A549 (cell line): Measurements from ENCODE around the gene GPANK1.

ENCODE experiments used
- CBX2 ChIP-seq: fragments of 200-600 bp; sonication (generic); IDR thresholded peaks from 2 replicates; pipeline ENCODE4 v1.6.1; 2016; ENCODE audit warnings: low read depth, mild to moderate bottlenecking, borderline replicate concordance
- CEBPB ChIP-seq, 2 experiments: fragments of >200 bp in 1 of 2; sonication (Bioruptor Twin) in 1 of 2; formaldehyde crosslinking in 1 of 2; IDR thresholded peaks; 2 replicates each; pipeline ENCODE4 v1.6.1; 2012 to 2016
- CHD2 ChIP-seq: fragments of 150-350 bp; IDR thresholded peaks from 2 replicates; pipeline ENCODE4 v1.6.1; 2014; ENCODE audit warnings: low read length; ENCODE audit not compliant: partially characterized antibody
- EP300 ChIP-seq, 2 experiments: fragments of >200 bp; sonication (Bioruptor Twin); formaldehyde crosslinking; IDR thresholded peaks; 2 replicates in 1 of 2; 3 replicates in 1 of 2; pipeline ENCODE4 v1.6.1; 2016 to 2017
- JUNB ChIP-seq: fragments of >200 bp; sonication (Bioruptor Twin); formaldehyde crosslinking; IDR thresholded peaks from 2 replicates; pipeline ENCODE4 v1.6.1; 2016
- NR3C1 ChIP-seq: fragments of >200 bp; sonication (Bioruptor Twin); formaldehyde crosslinking; IDR thresholded peaks from 3 replicates; pipeline ENCODE4 v1.6.1; 2017
- POLR2A ChIP-seq: IDR thresholded peaks from 2 replicates; pipeline ENCODE4 v1.6.1; 2012; ENCODE audit warnings: mild to moderate bottlenecking, low read length
- RFX5 ChIP-seq: fragments of 450-650 bp; IDR thresholded peaks from 2 replicates; pipeline ENCODE4 v1.7.1; 2014; ENCODE audit warnings: antibody characterized with exemption, mild to moderate bottlenecking, moderate library complexity
- ZFP36 ChIP-seq: fragments of 450-650 bp; IDR thresholded peaks from 2 replicates; pipeline ENCODE4 v1.6.1; 2014; ENCODE audit warnings: borderline replicate concordance; ENCODE audit not compliant: partially characterized antibody
- TF ChIP-seq, protein P1 (sequence below): fragments of 450-650 bp; IDR thresholded peaks from 2 replicates; pipeline ENCODE4 v1.6.1; 2014; ENCODE audit warnings: antibody characterized with exemption
- TF ChIP-seq, protein P2 (sequence below): fragments of >200 bp; sonication (Bioruptor Twin); formaldehyde crosslinking; IDR thresholded peaks from 3 replicates; pipeline ENCODE4 v1.5.1; 2016

DNA sequence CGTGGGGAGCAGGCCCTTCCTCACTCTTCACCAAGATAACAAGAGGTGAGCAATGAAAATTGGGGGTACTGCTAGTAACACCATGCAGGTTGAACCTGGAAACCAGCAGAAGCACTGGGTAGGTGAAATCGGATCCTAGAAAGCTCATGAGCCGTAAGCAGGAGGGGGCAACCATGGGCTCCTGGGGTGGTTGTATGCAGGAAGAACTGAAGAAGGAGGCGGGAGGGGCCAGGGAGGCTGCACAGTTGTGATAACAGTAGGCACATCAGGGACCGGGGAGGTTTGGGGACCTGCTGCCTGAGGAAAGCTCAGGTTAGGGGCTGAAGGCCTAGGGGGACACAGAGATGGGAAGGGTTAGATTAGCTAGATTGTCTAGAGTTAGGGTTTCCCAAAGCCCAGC lies 21.7 kb upstream of the GPANK1 start:
- TF ChIP-seq POLR2A: no peak
- TF ChIP-seq, protein P1, sequence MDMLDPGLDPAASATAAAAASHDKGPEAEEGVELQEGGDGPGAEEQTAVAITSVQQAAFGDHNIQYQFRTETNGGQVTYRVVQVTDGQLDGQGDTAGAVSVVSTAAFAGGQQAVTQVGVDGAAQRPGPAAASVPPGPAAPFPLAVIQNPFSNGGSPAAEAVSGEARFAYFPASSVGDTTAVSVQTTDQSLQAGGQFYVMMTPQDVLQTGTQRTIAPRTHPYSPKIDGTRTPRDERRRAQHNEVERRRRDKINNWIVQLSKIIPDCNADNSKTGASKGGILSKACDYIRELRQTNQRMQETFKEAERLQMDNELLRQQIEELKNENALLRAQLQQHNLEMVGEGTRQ: no peak
- TF ChIP-seq, protein P2, sequence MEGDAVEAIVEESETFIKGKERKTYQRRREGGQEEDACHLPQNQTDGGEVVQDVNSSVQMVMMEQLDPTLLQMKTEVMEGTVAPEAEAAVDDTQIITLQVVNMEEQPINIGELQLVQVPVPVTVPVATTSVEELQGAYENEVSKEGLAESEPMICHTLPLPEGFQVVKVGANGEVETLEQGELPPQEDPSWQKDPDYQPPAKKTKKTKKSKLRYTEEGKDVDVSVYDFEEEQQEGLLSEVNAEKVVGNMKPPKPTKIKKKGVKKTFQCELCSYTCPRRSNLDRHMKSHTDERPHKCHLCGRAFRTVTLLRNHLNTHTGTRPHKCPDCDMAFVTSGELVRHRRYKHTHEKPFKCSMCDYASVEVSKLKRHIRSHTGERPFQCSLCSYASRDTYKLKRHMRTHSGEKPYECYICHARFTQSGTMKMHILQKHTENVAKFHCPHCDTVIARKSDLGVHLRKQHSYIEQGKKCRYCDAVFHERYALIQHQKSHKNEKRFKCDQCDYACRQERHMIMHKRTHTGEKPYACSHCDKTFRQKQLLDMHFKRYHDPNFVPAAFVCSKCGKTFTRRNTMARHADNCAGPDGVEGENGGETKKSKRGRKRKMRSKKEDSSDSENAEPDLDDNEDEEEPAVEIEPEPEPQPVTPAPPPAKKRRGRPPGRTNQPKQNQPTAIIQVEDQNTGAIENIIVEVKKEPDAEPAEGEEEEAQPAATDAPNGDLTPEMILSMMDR: no peak
- TF ChIP-seq JUNB: no peak
- no peak for TF ChIP-seq CEBPB (IDR thresholded peaks at IDR 0.05)
- TF ChIP-seq CHD2: no peak
- no peak for TF ChIP-seq NR3C1
- no peak for TF ChIP-seq RFX5
- no peak for TF ChIP-seq ZFP36
- TF ChIP-seq CBX2: no peak
- no peak for TF ChIP-seq EP300 (IDR thresholded peaks at IDR 0.05)
